ENCODE measurements around the gene FUT7. TPM values are rescaled to one million over a fixed set of nuclear protein-coding genes. Genes with fewer than 3 reads are reported as not detected.
A peak's percentile ranks its signal among the peaks of the same experiment; 100 is the strongest.

FUT7 gene
- total and polyA plus RNA-seq, 9 of the 15 experiments (the other 6 are each of a cell fraction or from before 2014, with no cell fraction given), result not detected

- CTCF ChIA-PET (ENCODE audit: low intra/inter-chr PET ratio), result interaction anchor here (0.7 to 1.0 kb wide), 3 partner anchors 18 to 280 kb away, joined by 3 read pairs; partner anchors contain the start of gene NPDC1
- no TSS peak for BruUV-seq (replicated peaks)
- in situ Hi-C loops (cut with MboI) (no loop called here), intact Hi-C loops (cut with micrococcal nuclease) (loop anchor here (2.0 kb wide), 2 partner anchors 19 to 21 kb away; partner anchors contain the start of genes MAN1B1 and NPDC1)
- peak; percentile 96 for FAIRE-seq
- H3K9me1 ChIP-seq (ENCODE audit: control insufficient read depth, insufficient read depth, low read length), result peaks cover 8% of the 10 kb centered on the region
- peaks cover 41% of the 10 kb centered on the region; the same call in 2 of the 3 replicates for H3K36me3 ChIP-seq (ENCODE audit: control insufficient read depth, insufficient read depth, low read length)
- H3K4me3 ChIP-seq, result peak overlapping the region; percentile 65; the same call in 1 of the 2 replicates
- peak overlapping the region; percentile 40; the same call in 2 of the 3 replicates for H3K27ac ChIP-seq (ENCODE audit: extremely low read depth, low read depth, low read length)
- 29% methylated on average over 9 of the region's 12 CpGs for WGBS (ENCODE audit: insufficient coverage, low coverage, missing lambda C conversion rate)
- peak; percentile 76 to 87 (median 82) for DNase-seq (ENCODE audit: extremely low read depth in 1 of 4, low spot score in 3 of 4)
- peak overlapping the region; percentile 91 for H3K4me2 ChIP-seq (ENCODE audit: insufficient read depth, low read length)
- peak; percentile 85 for ATAC-seq
- H3K27me3 ChIP-seq (ENCODE audit: control insufficient read depth in 2 of 2, insufficient read depth in 2 of 2, low read length in 2 of 2), result no peaks in the 10 kb centered on the region
- peaks cover 22% of the 10 kb centered on the region for H4K20me1 ChIP-seq (replicated peaks; ENCODE audit: control insufficient read depth, insufficient read depth, low read length)
- POLR2A ChIA-PET, result interaction anchor here (0.6 to 2.2 kb wide), 7 partner anchors 9 to 173 kb away, joined by 3 to 7 read pairs (median 4); partner anchors contain the start of genes ENTPD2 and MAN1B1
- no peak overlapping the region for H2AFZ ChIP-seq (ENCODE audit: low read depth, low read length)
- peaks cover 39% of the 10 kb centered on the region for H3K79me2 ChIP-seq (ENCODE audit: control insufficient read depth, insufficient read depth, low read length)
- no peaks in the 10 kb centered on the region for H3K9me3 ChIP-seq (replicated peaks; ENCODE audit: control insufficient read depth, insufficient read depth, low read depth, low read length)
- H3K9ac ChIP-seq (ENCODE audit: insufficient read depth in 1 of 2, low read depth in 2 of 2, low read length in 2 of 2), result peak overlapping the region; percentile 86 to 94; a peak in 3 of 4 replicates
- H3K4me1 ChIP-seq (replicated peaks in 1 of 2; ENCODE audit: control insufficient read depth in 2 of 2, insufficient read depth in 2 of 2, low read length in 2 of 2), result peaks cover 25 to 83% of the 10 kb centered on the region in 2 experiments
- TF ChIP-seq JUND (IDR thresholded peaks at IDR 0.05; ENCODE audit: borderline replicate concordance, low read depth, low read length) (peak; percentile 20; the same call in 1 of the 2 replicates), JUND (tag; IDR thresholded peaks at IDR 0.05; ENCODE audit: borderline replicate concordance, low read depth, low read length) (no peak), GABPB1 (CRISPR knock-in tag; IDR thresholded peaks at IDR 0.05) (peak; percentile 69), LCOR (CRISPR knock-in tag; IDR thresholded peaks at IDR 0.05) (peak; percentile 45; the same call in 1 of the 2 replicates), CEBPB (tag; IDR thresholded peaks at IDR 0.05) (peak; percentile 64), ZKSCAN1 (IDR thresholded peaks at IDR 0.05; ENCODE audit: low read depth, low read length) (0 out of 2 replicates have a peak, but pooled peaks have one; percentile 20), MNT (conservative IDR thresholded peaks at IDR 0.05) (peak; percentile 33 to 47; a peak in 2 of 4 replicates), POLR3A (IDR thresholded peaks at IDR 0.05; ENCODE audit: borderline replicate concordance, extremely low read depth, insufficient read depth, insufficient read length) (no peak), MTA3 (IDR thresholded peaks at IDR 0.05; ENCODE audit: borderline replicate concordance) (peak; percentile 53; the same call in 1 of the 2 replicates), REST (IDR thresholded peaks at IDR 0.05; ENCODE audit: borderline replicate concordance) (peak; percentile 32; the same call in 1 of the 2 replicates), REST (CRISPR knock-in tag; IDR thresholded peaks at IDR 0.05; ENCODE audit: low read depth) (0 out of 2 replicates have a peak, but pooled peaks have one; percentile 44)
Observed at GRCh38 chr9:137067860-137068538, 36.1 kb upstream of the FUT7 start.
